Nephron progenitor cell (in vitro differentiated cells): ENCODE results near the gene NEK2.

ENCODE experiments used
- DNase-seq: peaks from one replicate; pipeline ENCODE4 v3.0.0; 2021
- H3K27ac Mint-ChIP-seq: 2 replicates; pipeline ENCODE4 v1.8.0; 2021; ENCODE audit warnings: mild to moderate bottlenecking, moderate library complexity, mixed read lengths
- H3K27me3 Mint-ChIP-seq: 2 replicates; pipeline ENCODE4 v1.8.0; 2021; ENCODE audit warnings: mild to moderate bottlenecking, low read depth, mixed read lengths; ENCODE audit not compliant: poor library complexity
- H3K36me3 Mint-ChIP-seq: 2 replicates; pipeline ENCODE4 v1.8.0; 2021; ENCODE audit warnings: low read depth, mixed read lengths
- H3K4me1 Mint-ChIP-seq: 2 replicates; pipeline ENCODE4 v1.8.0; 2021; ENCODE audit warnings: mixed read lengths
- H3K4me3 Mint-ChIP-seq: 2 replicates; pipeline ENCODE4 v1.8.0; 2021; ENCODE audit warnings: mild to moderate bottlenecking, moderate library complexity, mixed read lengths
- H3K9me3 Mint-ChIP-seq: 2 replicates; pipeline ENCODE4 v1.8.0; 2021; ENCODE audit warnings: mild to moderate bottlenecking, moderate library complexity, mixed read lengths
- CTCF ChIP-seq: fragments of 200-600 bp; sonication (generic); IDR thresholded peaks from 2 replicates; pipeline ENCODE4 v1.5.0; 2021; ENCODE audit warnings: antibody characterized with exemption

Gene NEK2

GRCh38 chr1:211634931-211635330 is 40.5 kb downstream of the NEK2 start:
- H3K36me3 Mint-ChIP-seq = no peaks in the 10 kb centered on the region
- no peaks in the 10 kb centered on the region for H3K27me3 Mint-ChIP-seq
- TF ChIP-seq CTCF = no peak
- H3K4me3 Mint-ChIP-seq = no peak overlapping the region
- no peaks in the 10 kb centered on the region for H3K9me3 Mint-ChIP-seq
- peaks cover 23% of the 10 kb centered on the region for H3K4me1 Mint-ChIP-seq
- no peak for DNase-seq
- H3K27ac Mint-ChIP-seq = no peak overlapping the region

GRCh38 chr1:211634461-211634860 is 41.0 kb downstream of the NEK2 start:
- Mint-ChIP-seq H3K27me3 (no peaks in the 10 kb centered on the region), H3K4me3 (no peak overlapping the region), H3K4me1 (peaks cover 20% of the 10 kb centered on the region), H3K27ac (no peak overlapping the region), H3K36me3 (no peaks in the 10 kb centered on the region), H3K9me3 (no peaks in the 10 kb centered on the region)
- DNase-seq = no peak
- no peak for TF ChIP-seq CTCF

GRCh38 chr1:211633524-211633846 is 41.9 kb downstream of the NEK2 start:
- DNase-seq = no peak
- H3K36me3 Mint-ChIP-seq = no peaks in the 10 kb centered on the region
- no peaks in the 10 kb centered on the region for H3K27me3 Mint-ChIP-seq
- H3K27ac Mint-ChIP-seq = no peak overlapping the region
- no peaks in the 10 kb centered on the region for H3K9me3 Mint-ChIP-seq
- no peak overlapping the region for H3K4me3 Mint-ChIP-seq
- peaks cover 20% of the 10 kb centered on the region for H3K4me1 Mint-ChIP-seq
- no peak for TF ChIP-seq CTCF

GRCh38 chr1:211632808-211633523 is 42.5 kb downstream of the NEK2 start:
- no peak for DNase-seq
- TF ChIP-seq CTCF = no peak
- Mint-ChIP-seq H3K27ac (no peak overlapping the region), H3K27me3 (no peaks in the 10 kb centered on the region), H3K4me1 (peaks cover 20% of the 10 kb centered on the region), H3K9me3 (no peaks in the 10 kb centered on the region), H3K36me3 (no peaks in the 10 kb centered on the region), H3K4me3 (no peak overlapping the region)

- no peak for DNase-seq
- no peaks in the 10 kb centered on the region for H3K9me3 Mint-ChIP-seq
- H3K27me3 Mint-ChIP-seq = no peaks in the 10 kb centered on the region
- H3K27ac Mint-ChIP-seq = no peak overlapping the region
- peaks cover 20% of the 10 kb centered on the region for H3K4me1 Mint-ChIP-seq
- no peak for TF ChIP-seq CTCF
- H3K36me3 Mint-ChIP-seq = no peaks in the 10 kb centered on the region
- H3K4me3 Mint-ChIP-seq = no peak overlapping the region
Measured at GRCh38 chr1:211632117-211632807, 43.2 kb downstream of the NEK2 start.

- no peaks in the 10 kb centered on the region for H3K27me3 Mint-ChIP-seq
- no peaks in the 10 kb centered on the region for H3K36me3 Mint-ChIP-seq
- no peak for DNase-seq
- peaks cover 20% of the 10 kb centered on the region for H3K4me1 Mint-ChIP-seq
- H3K9me3 Mint-ChIP-seq = no peaks in the 10 kb centered on the region
- no peak overlapping the region for H3K4me3 Mint-ChIP-seq
- no peak overlapping the region for H3K27ac Mint-ChIP-seq
- TF ChIP-seq CTCF = no peak
Measured at GRCh38 chr1:211631168-211631567, 44.3 kb downstream of the NEK2 start.
